Measurements from ENCODE around the gene SETDB1. TPM values are rescaled to one million over a fixed set of nuclear protein-coding genes. Genes with fewer than 3 reads are reported as not detected.
"Not testable (repeated sequence)": the region's sequence is repeated elsewhere in the genome, so short reads cannot be mapped to it uniquely, and the experiment has no call there.

SETDB1 gene
- 21.5 TPM for polyA plus RNA-seq (2012; ENCODE audit: low read depth, missing spikeins)

DNA sequence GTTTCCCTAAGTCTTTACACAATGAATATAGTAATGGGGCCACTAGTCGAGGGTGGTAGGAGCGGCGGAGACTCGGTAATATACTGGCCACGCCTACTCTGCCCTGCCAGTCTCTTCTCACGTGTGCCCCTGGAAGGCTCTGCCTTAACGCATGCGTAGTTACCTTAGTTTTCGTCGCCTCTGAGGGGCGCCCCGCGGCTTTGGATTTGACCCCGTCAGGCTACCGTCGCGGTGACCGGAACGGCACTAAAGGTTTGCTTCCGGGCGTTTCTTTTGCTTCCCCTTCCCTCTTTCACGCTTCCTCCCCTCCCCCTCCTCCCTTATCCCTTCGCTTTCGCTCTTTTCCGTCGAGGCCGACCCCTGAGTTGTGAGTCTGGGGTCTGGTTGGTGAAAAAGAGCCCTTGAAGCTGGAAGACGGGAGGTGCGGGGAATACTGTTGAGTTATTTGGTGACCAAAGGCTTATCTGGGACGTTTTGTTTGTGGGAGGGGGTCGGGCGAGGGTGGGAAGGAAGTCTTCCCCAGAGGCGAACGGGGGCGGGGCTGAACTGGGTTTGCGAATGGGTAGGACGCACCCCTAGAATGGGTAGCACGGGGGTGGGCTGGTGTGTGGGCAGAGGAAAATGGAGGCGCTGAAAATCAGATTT lies at the start of gene SETDB1:
TSS of gene SETDB1 (plus strand) at position 267 of the 645 bp plus-strand sequence. CDS start 1,352 bp downstream, outside the sequence.
- FAIRE-seq: peak; percentile 98

DNA sequence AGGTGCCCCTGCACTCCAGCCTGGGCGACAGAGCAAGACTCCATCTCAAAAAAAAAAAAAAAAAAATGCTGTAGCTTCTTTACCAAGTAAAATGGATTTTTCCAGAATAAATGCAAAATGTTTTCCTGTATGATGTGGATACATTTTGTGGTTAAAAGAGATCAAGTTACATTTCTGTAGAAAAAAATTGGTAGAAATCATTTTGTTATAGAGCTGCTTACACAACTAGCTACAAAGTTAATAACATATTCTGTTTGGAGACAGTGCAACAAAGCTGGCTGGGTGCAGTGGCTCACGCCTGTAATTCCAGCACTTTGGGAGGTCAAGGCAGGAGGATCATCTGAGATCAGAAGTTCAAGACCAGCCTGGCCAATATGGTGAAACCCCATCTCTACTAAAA lies 47.2 kb upstream of the SETDB1 start:
- FAIRE-seq; DNase-seq (ENCODE audit: insufficient read length, low spot score): not testable (repeated sequence)

More for the DNA sequence above, at the start of gene SETDB1:
- peak; percentile 71 for DNase-seq (ENCODE audit: insufficient read length, low spot score)
- TF ChIP-seq SPI1 (IDR thresholded peaks at IDR 0.05; ENCODE audit: low read depth, low read length) (peak; percentile 58), POLR2A (IDR thresholded peaks at IDR 0.05; ENCODE audit: low read depth, low read length) (0 out of 2 replicates have a peak, but pooled peaks have one; percentile 24), POU2F2 (IDR thresholded peaks at IDR 0.05; ENCODE audit: low read depth, low read length) (no peak), TAF1 (IDR thresholded peaks at IDR 0.05; ENCODE audit: low read depth, low read length) (peak; percentile 34; the same call in 1 of the 2 replicates), POLR2AphosphoS5 (IDR thresholded peaks at IDR 0.05; ENCODE audit: low read depth, low read length) (peak; percentile 46; the same call in 1 of the 2 replicates), PAX5 (IDR thresholded peaks at IDR 0.05; ENCODE audit: insufficient read depth, low read length, severe bottlenecking) (no peak)

DNA sequence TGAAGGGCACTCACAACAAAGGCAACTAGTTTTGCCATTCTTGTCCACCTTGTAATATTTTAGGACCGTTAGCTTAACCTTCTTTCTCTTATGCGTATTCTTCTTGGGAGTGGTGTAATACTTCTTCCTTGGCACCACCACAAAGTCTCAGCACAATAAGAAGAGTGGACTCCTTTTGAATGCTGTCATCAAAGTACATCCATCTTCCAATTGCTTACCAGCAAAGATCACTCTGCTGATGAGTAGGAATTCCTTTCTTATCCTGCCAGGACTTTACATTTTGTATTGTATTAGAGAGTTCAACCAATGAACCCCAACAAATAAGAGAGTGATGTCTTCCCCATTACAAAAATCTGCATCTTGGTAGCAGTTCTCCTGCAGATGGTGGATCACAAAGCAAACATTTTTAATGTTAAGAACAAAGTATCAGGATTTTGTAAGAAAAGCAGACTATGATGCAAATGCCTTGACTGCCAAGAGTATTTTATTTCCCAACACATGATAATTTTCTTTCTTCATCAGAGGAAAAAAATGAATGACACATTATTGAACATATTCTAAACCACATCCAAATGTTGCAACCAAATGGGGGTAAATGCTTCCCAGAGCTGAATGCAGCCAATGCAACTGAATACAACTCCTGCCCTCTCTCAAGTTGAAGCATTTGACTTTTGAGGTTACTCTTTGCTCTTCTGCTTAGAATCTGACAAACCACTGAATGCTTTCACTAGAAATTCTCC lies 44.7 kb upstream of the SETDB1 start:
- TF ChIP-seq POLR2A (IDR thresholded peaks at IDR 0.05; ENCODE audit: low read depth, low read length): no peak
- TF ChIP-seq POU2F2 (IDR thresholded peaks at IDR 0.05; ENCODE audit: low read depth, low read length): no peak
- TF ChIP-seq PAX5 (IDR thresholded peaks at IDR 0.05; ENCODE audit: insufficient read depth, low read length, severe bottlenecking): no peak
- TF ChIP-seq POLR2AphosphoS5 (IDR thresholded peaks at IDR 0.05; ENCODE audit: low read depth, low read length): no peak
- no peak for DNase-seq (ENCODE audit: insufficient read length, low spot score)
- no peak for FAIRE-seq

DNA sequence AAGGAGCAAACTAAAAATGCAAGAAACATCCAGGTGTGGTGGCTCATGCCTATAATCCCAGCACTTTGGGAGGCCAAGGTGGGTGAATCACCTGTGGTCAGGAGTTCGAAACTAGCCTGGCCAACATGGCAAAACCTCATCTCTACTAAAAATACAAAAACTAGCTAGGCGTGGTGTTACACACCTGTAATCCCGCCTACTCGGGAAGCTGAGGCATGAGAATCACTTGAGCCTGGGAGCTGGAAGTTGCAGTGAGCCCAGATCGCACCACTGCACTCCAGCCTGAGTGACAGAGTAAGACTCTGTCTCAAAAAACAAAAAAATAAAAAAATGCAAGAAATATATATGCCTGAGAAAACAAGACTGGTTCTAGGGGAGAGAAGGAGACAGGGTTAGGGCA lies 43.0 kb upstream of the SETDB1 start:
- not testable (repeated sequence) for DNase-seq (ENCODE audit: insufficient read length, low spot score); FAIRE-seq

DNA sequence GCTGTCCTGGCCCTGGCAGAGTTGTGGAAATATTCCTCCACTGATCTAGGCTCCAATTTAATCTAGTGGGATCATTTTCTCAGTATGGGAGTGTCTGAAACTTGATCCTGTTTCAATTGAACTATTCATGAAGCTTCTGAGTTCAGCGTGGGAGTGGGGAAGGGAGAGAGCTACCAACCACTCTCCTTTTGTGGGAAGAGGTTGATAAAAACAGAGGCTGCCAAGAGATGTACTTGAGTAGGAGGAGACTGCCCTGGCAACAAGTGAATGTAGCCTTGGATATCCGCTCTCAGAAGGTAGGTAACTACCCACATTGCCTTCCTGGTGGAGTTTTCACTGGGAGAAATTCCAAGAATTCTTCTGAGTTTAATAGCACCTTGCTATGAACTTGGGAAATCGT lies 39.1 kb upstream of the SETDB1 start, which contains the start of gene CTXND2:
TSS of gene CTXND2 (plus strand) at position 119 of the 400 bp plus-strand sequence. CDS start 25,179 bp downstream, outside the sequence.
- DNase-seq (ENCODE audit: insufficient read length, low spot score) (no peak), FAIRE-seq (no peak)
- no peak for TF ChIP-seq POLR2AphosphoS5 (IDR thresholded peaks at IDR 0.05; ENCODE audit: low read depth, low read length)

DNA sequence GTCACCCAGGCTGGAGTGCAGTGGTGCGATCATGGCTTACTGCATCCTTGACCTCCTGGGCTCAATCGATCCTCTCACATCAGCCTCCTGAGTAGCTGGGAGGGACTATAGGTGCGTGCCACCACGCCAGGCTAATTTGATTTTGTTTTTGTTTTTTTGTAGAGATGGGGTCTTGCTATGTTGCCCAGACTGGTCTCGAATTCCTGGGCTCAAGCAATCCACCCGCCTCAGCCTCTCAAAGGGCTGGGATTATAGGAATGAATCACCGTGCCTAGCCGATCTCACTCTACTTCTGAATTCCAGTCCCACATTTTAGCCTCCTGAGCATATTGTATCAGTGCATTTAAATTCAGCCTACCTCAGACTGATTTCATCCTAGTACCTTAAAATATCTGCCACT lies 37.4 kb upstream of the SETDB1 start:
- DNase-seq (ENCODE audit: insufficient read length, low spot score) (no peak), FAIRE-seq (no peak)
- TF ChIP-seq POLR2AphosphoS5 (IDR thresholded peaks at IDR 0.05; ENCODE audit: low read depth, low read length) (no peak), POU2F2 (IDR thresholded peaks at IDR 0.05; ENCODE audit: low read depth, low read length) (no peak), SPI1 (IDR thresholded peaks at IDR 0.05; ENCODE audit: low read depth, low read length) (no peak)

DNA sequence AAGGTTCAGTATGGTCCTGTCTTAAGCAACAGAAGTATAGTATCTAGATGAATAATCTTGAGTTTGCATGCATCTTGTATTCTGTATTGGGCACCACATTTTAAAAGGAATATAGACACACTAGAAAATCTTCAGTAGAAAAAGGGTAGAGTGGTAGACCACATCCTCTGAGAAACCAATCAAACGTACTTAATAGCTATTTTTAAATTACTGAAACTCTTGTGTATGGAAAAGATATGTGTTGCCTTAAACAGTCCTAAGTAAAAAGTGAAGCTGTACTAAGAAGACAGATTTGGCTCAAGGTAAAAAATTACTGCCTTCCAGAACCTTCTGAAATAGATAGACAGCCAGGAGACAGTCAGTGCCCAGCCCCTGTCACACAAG lies 36.1 kb upstream of the SETDB1 start:
- DNase-seq (ENCODE audit: insufficient read length, low spot score) (no peak), FAIRE-seq (peak; percentile 83)
- TF ChIP-seq PAX5 (IDR thresholded peaks at IDR 0.05; ENCODE audit: insufficient read depth, low read length, severe bottlenecking) (no peak), TAF1 (IDR thresholded peaks at IDR 0.05; ENCODE audit: low read depth, low read length) (no peak), POLR2AphosphoS5 (IDR thresholded peaks at IDR 0.05; ENCODE audit: low read depth, low read length) (no peak), POU2F2 (IDR thresholded peaks at IDR 0.05; ENCODE audit: low read depth, low read length) (no peak), POLR2A (IDR thresholded peaks at IDR 0.05; ENCODE audit: low read depth, low read length) (no peak), SPI1 (IDR thresholded peaks at IDR 0.05; ENCODE audit: low read depth, low read length) (no peak)

DNA sequence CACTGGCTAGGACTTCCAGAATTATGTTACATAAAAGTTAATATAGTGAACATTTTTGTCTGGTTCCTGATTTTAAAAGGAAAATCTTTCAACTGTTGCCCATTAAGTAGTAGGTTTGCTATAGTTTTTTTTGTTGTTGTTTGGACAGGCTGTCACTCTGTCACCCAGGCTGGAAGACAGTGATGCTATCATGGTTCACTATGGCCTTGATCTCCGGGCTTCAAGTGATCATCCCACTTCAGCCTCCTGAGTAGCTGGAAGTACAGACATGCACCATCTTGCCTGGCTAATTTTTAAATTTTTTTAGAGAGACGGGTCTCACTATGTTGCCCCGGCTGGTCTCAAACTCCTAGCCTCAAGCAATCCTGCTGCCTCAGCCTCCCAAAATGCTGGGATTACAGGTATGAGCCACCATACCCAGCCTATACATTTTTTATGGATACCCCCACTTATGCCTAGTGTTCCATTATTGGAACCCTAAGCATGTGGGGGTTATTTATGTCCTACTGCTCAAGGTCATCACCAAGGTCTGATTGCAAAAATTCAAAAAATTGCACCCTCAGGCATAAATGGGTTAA lies 32.7 kb upstream of the SETDB1 start:
- FAIRE-seq: no peak

DNA sequence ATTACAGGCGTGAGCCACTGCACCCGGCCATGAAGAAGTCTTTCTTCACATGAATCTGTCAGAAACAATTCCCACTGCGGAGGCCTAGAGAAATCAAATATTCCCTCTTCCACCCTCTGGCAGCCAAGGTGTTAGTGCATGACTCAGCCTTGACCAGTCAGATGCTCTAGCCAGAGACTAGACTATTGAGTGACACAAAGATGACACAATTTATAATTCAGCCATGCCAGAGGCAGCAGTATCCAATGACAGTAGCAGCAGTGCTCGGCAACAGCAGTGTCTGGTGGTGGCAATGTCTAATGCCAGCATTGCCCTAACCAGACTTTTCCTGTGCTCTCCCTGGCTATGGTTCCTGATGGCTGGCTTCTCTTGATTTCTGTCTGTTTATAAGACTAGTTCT lies 30.5 kb upstream of the SETDB1 start:
- no peak for DNase-seq (ENCODE audit: insufficient read length, low spot score)
- TF ChIP-seq POLR2AphosphoS5 (IDR thresholded peaks at IDR 0.05; ENCODE audit: low read depth, low read length) (no peak), POLR2A (IDR thresholded peaks at IDR 0.05; ENCODE audit: low read depth, low read length) (no peak), SPI1 (IDR thresholded peaks at IDR 0.05; ENCODE audit: low read depth, low read length) (no peak), POU2F2 (IDR thresholded peaks at IDR 0.05; ENCODE audit: low read depth, low read length) (no peak), TAF1 (IDR thresholded peaks at IDR 0.05; ENCODE audit: low read depth, low read length) (no peak)
- peak; percentile 9 for FAIRE-seq

More for the DNA sequence above, 32.7 kb upstream of the SETDB1 start:
- TF ChIP-seq POU2F2 (IDR thresholded peaks at IDR 0.05; ENCODE audit: low read depth, low read length): no peak
- DNase-seq (ENCODE audit: insufficient read length, low spot score): no peak

DNA sequence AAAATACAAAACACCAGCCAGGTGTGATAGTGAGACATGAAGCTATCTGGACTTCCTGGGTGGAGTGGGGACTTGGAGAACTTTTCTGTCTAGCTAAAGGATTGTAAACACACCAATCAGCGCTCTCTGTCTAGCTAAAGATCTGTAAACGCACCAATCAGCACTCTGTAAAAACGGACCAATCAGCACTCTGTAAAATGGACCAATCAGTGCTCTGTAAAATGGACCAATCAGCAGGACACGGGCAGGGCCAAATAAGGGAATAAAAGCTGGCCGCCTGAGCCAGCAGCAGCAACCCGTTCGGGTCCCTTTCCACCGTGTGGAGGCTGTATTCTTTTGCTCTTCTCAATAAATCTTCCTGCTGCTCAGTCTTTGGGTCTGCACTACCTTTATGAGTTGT lies 26.4 kb upstream of the SETDB1 start:
- FAIRE-seq; DNase-seq (ENCODE audit: insufficient read length, low spot score): not testable (repeated sequence)

DNA sequence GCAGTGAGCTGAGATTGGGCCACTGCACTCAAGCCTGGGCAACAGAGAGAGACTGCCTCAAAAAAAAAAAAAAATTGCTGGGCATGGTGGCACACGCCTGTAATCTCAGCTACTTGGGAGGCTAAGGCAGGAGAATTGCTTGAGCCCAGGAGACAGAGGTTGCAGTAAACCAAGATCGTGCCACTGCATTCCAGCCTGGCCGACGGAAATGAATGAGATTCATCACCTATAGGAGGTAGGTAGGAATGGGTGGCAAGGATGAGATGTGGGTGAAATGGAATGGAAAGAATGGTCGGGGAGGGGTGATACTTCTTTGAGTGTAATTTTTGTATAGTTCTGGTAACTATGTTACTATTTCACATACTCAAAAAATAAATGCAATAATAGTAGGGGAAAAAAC lies 23.8 kb upstream of the SETDB1 start:
- DNase-seq (ENCODE audit: insufficient read length, low spot score) (no peak), FAIRE-seq (no peak)
- TF ChIP-seq POLR2AphosphoS5 (IDR thresholded peaks at IDR 0.05; ENCODE audit: low read depth, low read length) (no peak), TAF1 (IDR thresholded peaks at IDR 0.05; ENCODE audit: low read depth, low read length) (no peak), PAX5 (IDR thresholded peaks at IDR 0.05; ENCODE audit: insufficient read depth, low read length, severe bottlenecking) (no peak), POLR2A (IDR thresholded peaks at IDR 0.05; ENCODE audit: low read depth, low read length) (no peak), SPI1 (IDR thresholded peaks at IDR 0.05; ENCODE audit: low read depth, low read length) (no peak), POU2F2 (IDR thresholded peaks at IDR 0.05; ENCODE audit: low read depth, low read length) (no peak)

Measured in GM12891 (cell line).